Renal cortical epithelial cell (primary cell): ENCODE measurements around the gene RBM28. TPM values are rescaled to one million over a fixed set of nuclear protein-coding genes. Genes with fewer than 3 reads are reported as not detected.

Experiments used
- DNase-seq: peaks from one replicate; pipeline ENCODE4 v3.0.0-alpha.2; 2011; ENCODE audit warnings: low read depth
- total RNA-seq: library from RNA; depleted of rRNA; stranded (reverse); fragments of >200 nt; gene quantifications from 2 replicates; pipeline ENCODE4 v1.2.3, GENCODE V29; 2014

RBM28 gene
- total RNA-seq, 1 donor from 2014 or later: 22.0 TPM

GRCh38 chr7:128260069-128260795 is 83.5 kb downstream of the RBM28 start:
- no peak for DNase-seq

- DNase-seq: no peak
These were observed 84.3 kb downstream of the RBM28 start for GRCh38 chr7:128259131-128260061.

GRCh38 chr7:128257458-128257857 is 86.2 kb downstream of the RBM28 start:
- no peak for DNase-seq

GRCh38 chr7:128255271-128255670 is 88.4 kb downstream of the RBM28 start:
- no peak for DNase-seq

- no peak for DNase-seq
These were observed 89.2 kb downstream of the RBM28 start for GRCh38 chr7:128254470-128254869.

GRCh38 chr7:128253701-128254100 is 90.0 kb downstream of the RBM28 start:
- no peak for DNase-seq

GRCh38 chr7:128251337-128251736 is 92.4 kb downstream of the RBM28 start:
- DNase-seq: no peak

Other genes starting within 250 kb of the RBM28 start
- gene LEP, start 102.6 kb downstream of the RBM28 start, total RNA-seq: not detected in 2 replicates
- gene PRRT4, start 17.8 kb upstream of the RBM28 start, total RNA-seq: 0.17 TPM in 1 of 2 replicates, not detected in the other
- 36.8 and 40.1 TPM in 2 replicates for gene IMPDH1, start 66.1 kb upstream of the RBM28 start, total RNA-seq
- gene HILPDA, start 112.0 kb upstream of the RBM28 start, total RNA-seq: 20.5 and 24.2 TPM in 2 replicates
- 34.8 and 63.4 TPM in 2 replicates for gene METTL2B, start 132.8 kb upstream of the RBM28 start, total RNA-seq